A673 (cell line): ENCODE measurements around the gene NKX2-4. TPM values are rescaled to one million over a fixed set of nuclear protein-coding genes. Genes with fewer than 3 reads are reported as not detected.

Experiments used
- BruUV-seq: library from RNA; stranded (reverse); fragments of 400-500 nt; replicated peaks from 2 replicates; lab custom pipeline; 2021; lab: Mats Ljungman, UMichigan
- CTCF ChIA-PET: fragments of 300-600 bp; sonication (Branson Sonifier 250); formaldehyde crosslinking; loops from one replicate; lab custom pipeline; 2022; ENCODE audit warnings: antibody characterized with exemption; lab: Charles Lee
- POLR2A ChIA-PET: fragments of 300-600 bp; sonication (Branson Sonifier 250); formaldehyde crosslinking; loops from one replicate; lab custom pipeline; 2022; ENCODE audit warnings: antibody characterized with exemption; ENCODE audit not compliant: low non-redundant PET; lab: Charles Lee
- DNase-seq: peaks from one replicate; pipeline ENCODE4 v3.0.0-alpha.2; 2015; ENCODE audit warnings: low spot score
- H3K27ac ChIP-seq: fragments of 200-600 bp; sonication (generic); 2 replicates; pipeline ENCODE4 v1.5.1; 2016; ENCODE audit warnings: mixed run types, low read depth, mild to moderate bottlenecking, mixed read lengths, antibody characterized with exemption, low read length; ENCODE audit not compliant: poor library complexity, severe bottlenecking
- H3K27me3 ChIP-seq: fragments of 200-600 bp; sonication (generic); replicated peaks from 2 replicates; pipeline ENCODE4 v1.6.1; 2017; ENCODE audit warnings: mixed run types, low read depth, mild to moderate bottlenecking, mixed read lengths, antibody characterized with exemption, low read length; ENCODE audit not compliant: insufficient read depth, poor library complexity
- H3K36me3 ChIP-seq: fragments of 200-600 bp; sonication (generic); 2 replicates; pipeline ENCODE4 v1.6.1; 2016; ENCODE audit warnings: mixed run types, mild to moderate bottlenecking, mixed read lengths, antibody characterized with exemption, low read length; ENCODE audit not compliant: insufficient read depth, poor library complexity, severe bottlenecking
- H3K4me1 ChIP-seq: fragments of 200-600 bp; sonication (generic); 2 replicates; pipeline ENCODE4 v1.6.1; 2017; ENCODE audit warnings: mixed run types, mild to moderate bottlenecking, mixed read lengths, antibody characterized with exemption, low read length; ENCODE audit not compliant: insufficient read depth, poor library complexity, severe bottlenecking
- H3K4me3 ChIP-seq: fragments of 200-600 bp; sonication (generic); 2 replicates; pipeline ENCODE4 v1.5.1; 2016; ENCODE audit warnings: low read depth, mixed run types, mild to moderate bottlenecking, mixed read lengths, low read length; ENCODE audit not compliant: poor library complexity, severe bottlenecking
- H3K9me3 ChIP-seq: fragments of 200-600 bp; sonication (generic); 2 replicates; pipeline ENCODE4 v1.6.1; 2016; ENCODE audit warnings: mixed run types, low read depth, mild to moderate bottlenecking, mixed read lengths, antibody characterized with exemption, low read length; ENCODE audit not compliant: poor library complexity, severe bottlenecking
- EZH2 ChIP-seq: fragments of 200-600 bp; sonication (generic); IDR thresholded peaks from 2 replicates; pipeline ENCODE4 v1.6.1; 2017; ENCODE audit warnings: borderline replicate concordance, low read depth, mild to moderate bottlenecking, mixed read lengths, antibody characterized with exemption, low read length; ENCODE audit not compliant: poor library complexity, severe bottlenecking
- intact Hi-C: fragments of 100-400 bp; cut with micrococcal nuclease; formaldehyde crosslinking; loops from one replicate; pipeline ENCODE4 v1.10.0; 2022; ENCODE audit not compliant: unreplicated experiment
- total RNA-seq: library from RNA; stranded (reverse); gene quantifications from 2 replicates; pipeline ENCODE4 v1.2.3, GENCODE V29; 2021
- TF ChIP-seq, protein P1 (sequence below): fragments of 300-800, 200-600 bp; sonication (generic); conservative IDR thresholded peaks from 2 replicates; pipeline ENCODE4 v1.5.1; 2017; ENCODE audit warnings: low read depth, mild to moderate bottlenecking, antibody characterized with exemption, low read length, moderate library complexity, mixed read lengths

The NKX2-4 gene
- total RNA-seq, 1 experiment from 2014 or later, result 0.13 TPM

DNA sequence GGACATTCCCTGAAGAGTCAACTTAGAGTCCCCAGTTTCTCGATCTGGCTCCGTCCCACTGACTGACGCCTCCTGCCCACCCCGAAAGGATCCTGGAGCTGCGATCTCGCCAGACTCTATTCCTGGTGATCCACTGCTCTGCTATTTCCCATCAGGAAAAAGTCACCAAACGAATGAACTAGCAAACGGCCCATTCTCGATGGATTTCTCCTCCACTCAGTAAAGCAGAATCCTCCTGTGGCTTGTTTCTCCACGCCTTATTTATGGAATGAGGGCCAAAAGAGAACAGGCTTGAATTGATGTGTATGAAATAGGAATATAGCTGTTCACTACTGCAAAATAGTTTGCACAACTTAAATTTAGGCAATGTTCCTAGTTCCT lies 5.4 kb downstream of the NKX2-4 start:
- no peaks in the 10 kb centered on the region for H3K9me3 ChIP-seq
- no peak for DNase-seq
- intact Hi-C loops, result loop anchor here (10.0 kb wide), 1 partner anchor 527 kb away; no protein-coding TSS in a partner anchor
- peaks cover 34% of the 10 kb centered on the region for H3K27me3 ChIP-seq
- no peak overlapping the region for H3K27ac ChIP-seq
- TF ChIP-seq, protein P1, sequence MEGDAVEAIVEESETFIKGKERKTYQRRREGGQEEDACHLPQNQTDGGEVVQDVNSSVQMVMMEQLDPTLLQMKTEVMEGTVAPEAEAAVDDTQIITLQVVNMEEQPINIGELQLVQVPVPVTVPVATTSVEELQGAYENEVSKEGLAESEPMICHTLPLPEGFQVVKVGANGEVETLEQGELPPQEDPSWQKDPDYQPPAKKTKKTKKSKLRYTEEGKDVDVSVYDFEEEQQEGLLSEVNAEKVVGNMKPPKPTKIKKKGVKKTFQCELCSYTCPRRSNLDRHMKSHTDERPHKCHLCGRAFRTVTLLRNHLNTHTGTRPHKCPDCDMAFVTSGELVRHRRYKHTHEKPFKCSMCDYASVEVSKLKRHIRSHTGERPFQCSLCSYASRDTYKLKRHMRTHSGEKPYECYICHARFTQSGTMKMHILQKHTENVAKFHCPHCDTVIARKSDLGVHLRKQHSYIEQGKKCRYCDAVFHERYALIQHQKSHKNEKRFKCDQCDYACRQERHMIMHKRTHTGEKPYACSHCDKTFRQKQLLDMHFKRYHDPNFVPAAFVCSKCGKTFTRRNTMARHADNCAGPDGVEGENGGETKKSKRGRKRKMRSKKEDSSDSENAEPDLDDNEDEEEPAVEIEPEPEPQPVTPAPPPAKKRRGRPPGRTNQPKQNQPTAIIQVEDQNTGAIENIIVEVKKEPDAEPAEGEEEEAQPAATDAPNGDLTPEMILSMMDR, result no peak
- TF ChIP-seq EZH2, result no peak
- POLR2A ChIA-PET, result no interaction called here
- BruUV-seq, result no TSS peak
- peaks cover 16% of the 10 kb centered on the region for H3K36me3 ChIP-seq
- CTCF ChIA-PET, result no interaction called here
- H3K4me3 ChIP-seq, result no peak overlapping the region
- H3K4me1 ChIP-seq, result no peaks in the 10 kb centered on the region

DNA sequence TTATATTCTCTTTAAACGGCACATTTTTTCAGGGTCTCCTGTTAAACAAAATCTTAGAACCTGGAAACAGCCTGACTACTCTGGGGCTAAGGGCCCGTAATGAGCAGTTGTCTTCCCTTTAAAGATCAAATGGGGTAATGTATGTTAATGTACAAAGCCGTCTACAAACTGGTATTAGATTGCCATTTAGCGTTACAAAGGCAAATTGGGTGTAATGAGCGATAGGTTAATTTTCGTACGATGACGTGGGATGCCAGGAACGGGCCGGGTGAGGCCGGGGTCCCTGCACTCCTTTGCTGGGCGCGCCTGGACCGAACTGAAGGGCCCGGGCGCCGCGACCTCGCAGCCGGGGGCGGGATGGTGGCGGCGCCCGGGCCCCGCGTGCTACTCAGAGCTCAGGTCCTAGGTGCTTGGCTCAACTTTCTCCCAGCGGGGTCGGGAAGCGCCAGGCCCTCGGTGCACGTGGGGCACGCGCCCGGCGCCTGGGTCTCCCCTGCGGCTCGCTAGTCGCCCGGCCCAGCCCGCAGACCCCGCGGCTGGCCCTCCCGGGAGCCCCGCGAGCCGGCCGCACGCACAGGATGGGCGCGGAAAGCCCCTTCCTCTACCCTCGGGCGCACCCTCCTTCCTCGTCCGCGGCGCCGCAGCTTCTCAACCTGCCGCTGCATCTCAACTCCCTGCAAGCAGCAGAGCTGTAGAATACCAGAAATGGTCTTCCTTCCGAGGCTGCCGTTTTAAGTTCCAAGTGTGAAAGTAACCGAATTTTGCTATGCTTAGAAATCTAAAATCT lies 5.9 kb downstream of the NKX2-4 start:
- TF ChIP-seq EZH2, result no peak
- TF ChIP-seq, protein P1, result no peak
- POLR2A ChIA-PET, result no interaction called here
- Histone ChIP-seq H3K9me3 (no peaks in the 10 kb centered on the region), H3K27me3 (peaks cover 29% of the 10 kb centered on the region), H3K4me3 (no peak overlapping the region), H3K27ac (no peak overlapping the region), H3K36me3 (peaks cover 20% of the 10 kb centered on the region), H3K4me1 (no peaks in the 10 kb centered on the region)
- BruUV-seq, result no TSS peak
- CTCF ChIA-PET, result no interaction called here
- DNase-seq, result no peak
- intact Hi-C loops, result loop anchor here (10.0 kb wide), 1 partner anchor 527 kb away; no protein-coding TSS in a partner anchor

DNA sequence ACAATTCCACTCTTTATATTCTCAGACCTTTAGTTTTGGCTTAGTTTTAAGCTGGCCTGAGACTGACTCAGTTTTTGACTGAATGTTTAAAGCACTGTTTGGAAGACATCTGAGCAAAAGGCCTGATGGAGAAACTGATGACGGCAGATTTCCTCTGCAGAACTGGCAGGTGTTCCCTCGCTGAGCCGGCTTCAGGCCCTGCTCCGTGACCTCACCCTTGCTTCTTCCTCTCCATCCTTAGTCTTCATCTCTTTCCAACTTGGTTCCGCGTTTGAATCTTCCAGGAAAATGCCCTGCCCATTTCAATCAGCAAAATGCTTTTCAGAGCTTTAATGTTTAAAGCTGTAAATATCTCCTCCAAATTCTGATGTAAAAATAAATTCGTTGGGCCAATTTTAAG lies 6.6 kb downstream of the NKX2-4 start:
- BruUV-seq, result no TSS peak
- H3K9me3 ChIP-seq, result no peaks in the 10 kb centered on the region

More for the DNA sequence above, 6.6 kb downstream of the NKX2-4 start:
- CTCF ChIA-PET, result no interaction called here
- Histone ChIP-seq H3K36me3 (peaks cover 26% of the 10 kb centered on the region), H3K27ac (no peak overlapping the region), H3K27me3 (peaks cover 23% of the 10 kb centered on the region), H3K4me1 (no peaks in the 10 kb centered on the region), H3K4me3 (no peak overlapping the region)
- DNase-seq, result no peak
- POLR2A ChIA-PET, result no interaction called here
- TF ChIP-seq EZH2, result no peak
- TF ChIP-seq, protein P1, result no peak
- intact Hi-C loops, result loop anchor here (10.0 kb wide), 1 partner anchor 526 kb away; no protein-coding TSS in a partner anchor
